ENCODE measurements around the gene GPR153.

The GPR153 gene

DNA sequence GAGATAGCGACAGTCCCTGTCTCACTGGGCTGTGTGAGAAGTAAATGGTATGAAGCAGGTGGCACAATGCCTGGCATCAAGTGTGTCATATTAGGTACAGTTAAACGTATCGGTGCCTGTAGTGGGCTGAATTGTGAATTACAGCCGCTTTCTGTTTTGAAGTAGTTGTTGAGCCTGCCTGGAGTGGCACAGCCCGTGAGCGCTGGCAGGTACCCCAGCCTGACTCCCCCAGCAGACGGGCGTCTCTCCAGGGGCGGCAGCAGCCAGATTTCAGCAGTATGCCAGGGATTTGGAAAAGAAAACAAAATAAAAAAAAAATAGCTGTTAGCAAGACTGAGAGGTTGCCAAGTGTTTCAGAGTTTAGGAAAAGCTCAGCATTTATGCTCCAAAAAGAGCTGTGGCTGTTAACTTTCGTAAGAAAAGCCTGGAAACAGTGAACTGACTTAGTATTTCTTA is 26.6 kb upstream of the GPR153 start:
- FAIRE-seq (no peak), DNase-seq (ENCODE audit: insufficient read length, low spot score) (no peak)

DNA sequence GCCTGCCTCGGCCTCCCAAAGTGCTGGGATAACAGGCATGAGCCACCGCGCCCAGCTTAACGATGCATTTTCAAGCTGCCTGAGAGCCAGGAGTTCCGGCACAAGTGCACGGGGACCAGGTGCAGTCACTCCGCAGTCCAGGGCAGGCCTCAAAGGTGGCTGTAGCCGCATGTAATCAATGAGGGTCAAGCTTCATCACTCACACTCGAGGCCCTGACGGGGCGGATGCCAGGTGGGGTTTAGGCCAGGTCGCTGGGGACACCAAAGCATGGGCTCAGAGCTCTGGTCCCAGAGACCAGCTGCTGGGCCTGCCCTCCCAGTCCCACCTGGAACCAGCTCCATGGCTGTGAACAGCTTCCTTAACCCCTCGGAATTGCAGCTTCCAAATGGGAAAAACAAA is 26.1 kb upstream of the GPR153 start:
- DNase-seq (ENCODE audit: insufficient read length, low spot score) (no peak), FAIRE-seq (no peak)

- no peak for DNase-seq (ENCODE audit: insufficient read length, low spot score)
- FAIRE-seq, result no peak
Observed at GRCh38 chr1:6286266-6286665, 25.4 kb upstream of the GPR153 start.

- FAIRE-seq (no peak), DNase-seq (ENCODE audit: insufficient read length, low spot score) (no peak)
Observed at GRCh38 chr1:6285336-6285735, 24.4 kb upstream of the GPR153 start.

- no peak for FAIRE-seq
- no peak for DNase-seq (ENCODE audit: insufficient read length, low spot score)
Observed at GRCh38 chr1:6282577-6283270, 21.8 kb upstream of the GPR153 start.

DNA sequence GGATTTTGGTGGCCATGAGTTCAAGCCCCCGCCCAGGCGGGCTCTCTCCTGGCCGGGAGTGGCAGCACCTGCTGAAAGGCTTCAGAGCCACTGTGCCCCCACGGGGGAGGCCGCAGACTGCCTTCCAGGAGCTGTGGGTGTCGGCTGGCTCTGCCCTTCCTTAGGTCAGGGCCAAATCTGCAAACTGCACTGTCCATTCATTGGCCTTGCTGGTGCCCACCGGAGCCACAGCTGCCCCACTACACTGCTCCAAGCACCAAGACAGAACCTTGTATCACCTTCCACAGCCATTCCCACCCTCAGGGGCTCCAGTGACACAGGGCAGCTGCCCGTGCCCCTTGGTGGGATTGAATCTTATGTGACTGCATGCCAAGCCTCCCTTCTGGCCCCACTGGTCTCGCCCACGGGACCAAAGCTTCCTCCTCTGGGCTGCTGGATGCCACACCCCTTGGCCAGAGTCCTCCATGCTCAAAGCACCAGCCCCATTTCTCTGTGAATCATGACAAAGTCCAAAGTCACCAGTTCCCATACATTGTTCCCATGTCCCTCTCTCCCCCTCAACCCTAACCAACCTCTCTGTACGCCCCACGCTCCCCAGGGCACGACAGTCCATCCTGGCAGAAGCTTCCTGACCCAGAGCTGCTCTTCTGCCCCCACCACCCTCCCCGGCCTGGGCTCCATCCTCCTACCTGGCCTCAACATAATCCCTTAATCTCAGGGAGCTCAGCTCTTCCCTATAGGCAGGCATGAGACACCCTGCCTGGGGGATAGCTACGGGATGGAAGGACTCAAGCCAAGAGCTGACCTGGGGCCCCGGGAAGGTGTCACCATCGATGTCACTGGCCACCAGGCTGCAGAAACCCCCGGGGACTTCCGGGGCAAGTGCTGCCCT is 20.9 kb upstream of the GPR153 start:
- DNase-seq (ENCODE audit: insufficient read length, low spot score) (no peak), FAIRE-seq (no peak)

- DNase-seq (ENCODE audit: insufficient read length, low spot score) (no peak), FAIRE-seq (no peak)
Observed at GRCh38 chr1:6280761-6281451, 20.0 kb upstream of the GPR153 start.

GRCh38 chr1:6279613-6280383 is 18.9 kb upstream of the GPR153 start:
- no peak for FAIRE-seq

GRCh38 chr1:6279066-6279465 is 18.2 kb upstream of the GPR153 start:
- DNase-seq (ENCODE audit: insufficient read length, low spot score) (no peak), FAIRE-seq (no peak)

More at GRCh38 chr1:6279613-6280383, 18.9 kb upstream of the GPR153 start:
- DNase-seq (ENCODE audit: insufficient read length, low spot score), result no peak

- no peak for FAIRE-seq
- no peak for DNase-seq (ENCODE audit: insufficient read length, low spot score)
Observed at GRCh38 chr1:6278263-6278662, 17.4 kb upstream of the GPR153 start.

DNA sequence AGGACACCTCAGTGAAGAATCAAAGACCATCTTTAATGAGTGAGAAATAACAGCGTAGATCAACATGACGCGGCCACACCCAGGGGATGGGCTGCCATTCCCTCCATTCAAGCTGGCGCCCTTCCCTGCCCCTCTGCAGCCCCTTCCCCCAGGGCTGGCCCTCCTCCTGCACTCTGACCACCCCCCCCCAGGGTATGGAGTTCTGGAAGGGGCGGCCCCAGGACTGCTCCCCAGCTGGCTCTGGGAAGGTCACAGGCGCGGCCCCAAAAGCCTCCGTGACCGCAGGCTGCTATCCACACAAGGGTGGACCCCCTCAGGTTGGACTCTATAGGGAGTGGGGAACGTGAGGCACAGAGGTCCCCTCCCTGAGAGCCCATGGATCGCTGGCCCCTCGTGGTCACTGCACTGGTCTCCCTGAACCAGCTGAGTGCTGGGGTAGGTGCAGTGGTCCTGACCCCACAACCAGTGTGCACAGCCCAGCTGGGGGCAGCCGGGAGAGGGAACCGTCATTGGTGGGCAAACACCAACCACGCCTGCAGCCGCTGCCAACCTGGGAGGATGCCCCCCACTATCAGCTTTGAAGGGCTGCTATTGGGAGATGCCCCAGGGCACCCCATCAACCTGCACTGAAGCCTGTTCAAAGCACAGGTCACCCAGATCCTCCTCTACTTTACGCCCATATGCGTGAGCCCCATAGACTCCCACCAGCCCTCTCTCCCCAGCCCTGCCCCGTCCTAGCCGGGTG is 16.1 kb upstream of the GPR153 start:
- no peak for DNase-seq (ENCODE audit: insufficient read length, low spot score)
- FAIRE-seq, result no peak

DNA sequence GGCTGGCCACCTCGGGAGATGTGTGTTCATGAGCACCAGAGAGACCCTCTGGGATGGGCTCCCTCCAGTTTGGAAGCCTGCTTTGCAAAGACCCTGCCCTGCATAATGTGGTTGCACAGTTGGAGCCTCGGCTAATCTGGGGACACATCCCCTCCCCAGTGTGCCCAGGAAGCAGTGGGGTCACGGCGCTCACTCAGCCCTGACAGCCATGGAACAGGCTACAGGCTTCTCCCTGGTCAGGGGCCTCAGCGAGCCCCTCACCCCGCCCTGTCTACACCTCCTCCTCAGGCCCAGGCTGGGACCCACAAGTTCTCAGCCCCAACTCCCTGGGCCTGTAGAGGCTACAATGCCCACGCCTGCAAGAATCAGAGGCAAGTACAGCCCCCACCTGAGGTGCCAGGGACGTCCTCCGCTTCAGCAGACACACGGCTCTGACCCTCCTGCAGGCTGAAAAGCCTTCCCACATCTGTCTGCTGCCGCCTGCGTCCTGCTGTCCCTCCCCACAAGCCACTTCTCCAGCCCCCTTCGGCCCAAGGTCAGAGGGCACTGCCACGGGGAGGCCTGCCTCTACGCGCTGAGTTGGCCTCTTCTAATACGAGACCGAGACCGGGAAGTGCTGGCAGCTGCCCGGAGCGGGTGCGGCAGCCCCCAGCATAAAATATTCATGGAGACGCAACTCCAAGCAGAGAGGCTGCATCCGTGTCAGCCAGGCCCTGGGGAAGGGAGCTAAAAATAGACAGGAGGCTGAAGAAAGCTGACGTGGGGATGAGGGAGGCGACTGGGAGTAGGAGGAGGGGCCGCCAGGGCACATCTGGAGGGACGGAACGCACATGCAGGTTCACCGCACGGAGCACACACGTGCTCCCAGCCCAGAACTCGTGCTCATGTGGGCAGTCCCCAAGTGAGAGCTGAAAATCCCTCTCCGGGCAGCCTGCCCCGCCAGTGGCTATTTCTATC is 15.2 kb upstream of the GPR153 start:
- no peak for FAIRE-seq
- no peak for DNase-seq (ENCODE audit: insufficient read length, low spot score)

- FAIRE-seq (no peak), DNase-seq (ENCODE audit: insufficient read length, low spot score) (no peak)
Observed at GRCh38 chr1:6274622-6275139, 13.8 kb upstream of the GPR153 start.

GRCh38 chr1:6274102-6274501 is 13.2 kb upstream of the GPR153 start:
- FAIRE-seq, result no peak
- no peak for DNase-seq (ENCODE audit: insufficient read length, low spot score)

GRCh38 chr1:6273380-6273891 is 12.5 kb upstream of the GPR153 start:
- FAIRE-seq, result no peak
- no peak for DNase-seq (ENCODE audit: insufficient read length, low spot score)

- FAIRE-seq (no peak), DNase-seq (ENCODE audit: insufficient read length, low spot score) (no peak)
Observed at GRCh38 chr1:6272868-6273267, 12.0 kb upstream of the GPR153 start.

DNA sequence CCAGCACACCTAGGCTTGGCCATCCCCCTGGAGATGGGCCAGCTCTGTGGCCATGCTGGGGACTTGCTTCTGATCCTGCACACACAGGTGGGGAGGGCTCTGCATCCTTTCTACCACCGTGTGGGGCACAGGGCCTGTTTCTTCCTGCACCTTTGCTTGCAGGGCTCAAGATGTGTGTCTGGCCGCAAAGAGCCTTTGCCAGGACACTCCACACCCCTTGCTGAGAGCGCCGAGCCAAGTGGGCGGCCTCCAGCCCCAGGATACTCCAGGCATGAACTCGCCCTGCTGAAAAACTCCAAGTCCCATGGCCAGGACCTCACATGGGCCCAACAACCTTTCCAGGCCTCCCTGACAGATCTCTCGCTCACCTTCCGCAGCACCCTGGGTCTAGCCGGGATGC is 11.6 kb upstream of the GPR153 start:
- FAIRE-seq, result no peak

GRCh38 chr1:6271554-6271953 is 10.7 kb upstream of the GPR153 start:
- FAIRE-seq (no peak), DNase-seq (ENCODE audit: insufficient read length, low spot score) (no peak)

More for the DNA sequence above, 11.6 kb upstream of the GPR153 start:
- no peak for DNase-seq (ENCODE audit: insufficient read length, low spot score)
